C4-2B (cell line): ENCODE data around the gene NSD1.

Experiments
- H3K27ac ChIP-seq: fragments of 450-650 bp; 2 replicates; pipeline ENCODE4 v1.5.1; 2017
- CTCF ChIP-seq: fragments of 450-650 bp; conservative IDR thresholded peaks from 2 replicates; pipeline ENCODE4 v1.5.1; 2017; ENCODE audit warnings: mild to moderate bottlenecking
- ZFX ChIP-seq: fragments of 450-650 bp; IDR thresholded peaks from 2 replicates; pipeline ENCODE4 v1.6.1; 2017

The NSD1 gene

GRCh38 chr5:177183766-177184360 is 50.3 kb downstream of the NSD1 start:
- no peak for TF ChIP-seq CTCF
- TF ChIP-seq ZFX, result no peak
- H3K27ac ChIP-seq, result no peak overlapping the region

DNA sequence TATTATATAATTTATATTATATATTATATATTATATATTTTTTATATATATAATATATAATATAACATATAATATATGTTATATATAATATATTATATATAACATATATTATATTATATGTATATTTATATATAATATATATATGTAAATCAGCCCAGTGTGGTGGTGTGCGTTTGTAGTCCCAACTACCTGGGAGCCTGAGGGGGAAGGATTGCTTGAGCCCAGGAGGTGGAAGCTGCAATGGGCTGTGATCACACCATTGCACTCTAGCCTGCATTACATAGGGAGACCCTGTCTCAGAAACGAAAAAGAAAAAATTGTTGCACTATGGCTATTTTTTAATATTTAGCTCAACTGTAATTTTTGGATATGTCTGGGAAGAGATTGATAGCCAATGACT is 52.4 kb downstream of the NSD1 start:
- H3K27ac ChIP-seq, result no peak overlapping the region
- TF ChIP-seq ZFX (no peak), CTCF (no peak)

GRCh38 chr5:177186645-177187044 is 53.1 kb downstream of the NSD1 start:
- no peak overlapping the region for H3K27ac ChIP-seq
- TF ChIP-seq CTCF (no peak), ZFX (no peak)

DNA sequence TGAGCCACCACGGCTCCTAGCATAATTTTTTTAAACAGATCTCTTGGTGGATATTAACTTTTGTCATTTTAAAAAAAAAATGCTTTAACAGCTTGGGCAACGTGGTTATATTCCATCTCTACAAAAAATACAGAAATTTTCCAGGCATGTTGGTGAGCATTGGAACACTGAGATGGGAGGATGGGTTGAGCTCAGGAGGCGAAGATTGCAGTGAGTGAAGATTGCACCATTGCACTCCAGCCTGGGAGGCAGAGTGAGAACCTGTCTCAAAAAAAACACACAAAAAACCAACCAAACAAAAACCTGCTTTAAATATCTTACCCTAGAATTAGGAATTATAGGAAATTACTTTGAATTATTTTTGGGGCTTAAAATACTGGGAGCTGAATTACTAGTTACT is 55.2 kb downstream of the NSD1 start:
- no peak overlapping the region for H3K27ac ChIP-seq
- no peak for TF ChIP-seq CTCF
- TF ChIP-seq ZFX, result no peak

DNA sequence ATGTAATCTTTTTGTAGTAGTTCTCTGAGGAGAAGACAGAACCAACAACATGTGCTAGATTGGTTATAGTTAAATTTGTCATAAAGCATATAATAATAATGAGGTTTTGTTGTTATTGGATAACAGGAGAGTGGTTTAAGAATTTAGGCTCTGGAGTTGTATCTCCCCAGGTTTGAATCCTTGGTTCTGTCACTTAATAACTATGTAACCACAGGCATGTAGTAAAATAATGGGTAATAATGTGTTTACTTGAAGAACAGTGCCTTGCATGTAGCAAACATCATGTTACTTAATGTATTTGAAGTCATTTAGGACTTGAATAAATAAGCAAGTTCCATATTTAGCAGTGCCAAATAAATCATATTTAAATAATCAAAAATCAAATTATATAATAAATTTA is 55.8 kb downstream of the NSD1 start:
- H3K27ac ChIP-seq, result no peak overlapping the region
- TF ChIP-seq CTCF (no peak), ZFX (no peak)

GRCh38 chr5:177189965-177190364 is 56.4 kb downstream of the NSD1 start:
- TF ChIP-seq ZFX, result no peak
- TF ChIP-seq CTCF, result no peak

DNA sequence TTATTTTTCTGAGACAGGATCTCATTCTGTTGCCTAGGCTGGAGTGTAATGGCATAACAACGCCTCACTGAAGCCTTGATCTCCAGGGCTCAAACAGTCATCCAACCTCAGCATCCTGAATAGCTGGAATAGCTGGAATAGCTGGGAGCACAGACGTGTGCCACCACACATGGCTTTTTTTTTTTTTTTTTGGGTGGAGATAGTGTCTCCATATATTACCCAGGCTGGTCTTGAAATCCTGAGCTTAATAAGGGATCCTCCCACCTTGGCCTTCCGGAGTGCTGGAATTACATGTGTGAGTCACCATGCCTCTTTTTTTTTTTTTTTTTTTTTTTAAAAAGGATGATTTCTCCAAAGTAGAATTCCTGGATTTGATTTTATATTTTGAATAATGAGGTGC is 60.7 kb downstream of the NSD1 start:
- TF ChIP-seq CTCF (no peak), ZFX (no peak)
- H3K27ac ChIP-seq, result no peak overlapping the region

More at GRCh38 chr5:177189965-177190364, 56.4 kb downstream of the NSD1 start:
- H3K27ac ChIP-seq, result no peak overlapping the region
